GM12878 (cell line): ENCODE measurements around the gene CD40LG.

Experiments used
- CEBPB ChIP-seq, 2 experiments: fragments of 150-350 bp in 1 of 2; IDR thresholded peaks; 2 replicates each; pipeline ENCODE4 v1.6.1; 2012 to 2014; ENCODE audit warnings: low read depth in 2 of 2, low read length in 2 of 2, borderline replicate concordance in 1 of 2, inconsistent platforms in 1 of 2
- CEBPZ ChIP-seq: fragments of 150-350 bp; IDR thresholded peaks from 2 replicates; pipeline ENCODE4 v1.6.1; 2016; ENCODE audit warnings: low read depth, low read length
- CTCF ChIP-seq, 3 experiments: IDR thresholded peaks in 2 of 3; conservative IDR thresholded peaks in 1 of 3; 2 replicates each; pipeline ENCODE4 v1.5.1; 2011; ENCODE audit warnings: low read depth in 3 of 3, low read length in 3 of 3, mild to moderate bottlenecking in 3 of 3, control low read depth in 2 of 3, moderate library complexity in 2 of 3, inconsistent platforms in 1 of 3, mixed read lengths in 1 of 3; ENCODE audit not compliant: control insufficient read depth in 2 of 3, insufficient read depth in 1 of 3; ENCODE audit errors: extremely low read depth in 1 of 3
- ETV6 ChIP-seq, 2 experiments: fragments of 450-650 bp in 1 of 2; IDR thresholded peaks in 1 of 2; conservative IDR thresholded peaks in 1 of 2; 2 replicates each; pipeline ENCODE4 v1.6.1; 2014; ENCODE audit warnings: antibody characterized with exemption in 1 of 2, borderline replicate concordance in 1 of 2, low read depth in 1 of 2, mild to moderate bottlenecking in 1 of 2, moderate library complexity in 1 of 2
- GABPA ChIP-seq: IDR thresholded peaks from 2 replicates; pipeline ENCODE4 v1.6.1; 2014; ENCODE audit warnings: antibody characterized with exemption, low read depth, mild to moderate bottlenecking, inconsistent platforms
- NBN ChIP-seq: fragments of 450-650 bp; IDR thresholded peaks from 2 replicates; pipeline ENCODE4 v1.6.1; 2016
- POLR2A ChIP-seq: IDR thresholded peaks from 2 replicates; pipeline ENCODE4 v1.6.1; 2011; ENCODE audit warnings: low read depth, mild to moderate bottlenecking, low read length
- POLR2AphosphoS5 ChIP-seq: IDR thresholded peaks from 2 replicates; pipeline ENCODE4 v1.6.1; 2011; ENCODE audit warnings: mild to moderate bottlenecking, low read length, inconsistent platforms
- RFX5 ChIP-seq: IDR thresholded peaks from 2 replicates; pipeline ENCODE4 v1.6.1; 2011; ENCODE audit warnings: low read depth, low read length, improper control_type of control experiment
- YY1 ChIP-seq: IDR thresholded peaks from 2 replicates; pipeline ENCODE4 v1.6.1; 2011; ENCODE audit warnings: low read depth, mild to moderate bottlenecking, low read length
- TF ChIP-seq, protein P1 (sequence below): IDR thresholded peaks from 2 replicates; pipeline ENCODE4 v1.6.1; 2012; ENCODE audit warnings: low read length, inconsistent platforms
- TF ChIP-seq, protein P2 (sequence below): IDR thresholded peaks from 2 replicates; pipeline ENCODE4 v1.6.1; 2012; ENCODE audit warnings: low read depth, low read length, improper control_type of control experiment
- TF ChIP-seq, protein P3 (sequence below): IDR thresholded peaks from 2 replicates; pipeline ENCODE4 v1.6.1; 2011; ENCODE audit warnings: low read depth, low read length, improper control_type of control experiment, borderline replicate concordance
- TF ChIP-seq, protein P4 (sequence below): fragments of 450-650 bp; IDR thresholded peaks from 2 replicates; pipeline ENCODE4 v1.6.1; 2017; ENCODE audit warnings: mild to moderate bottlenecking

- TF ChIP-seq POLR2AphosphoS5 (no peak), ETV6 (conservative IDR thresholded peaks at IDR 0.05 in 1 of 2, IDR thresholded peaks at IDR 0.05 in 1 of 2; ENCODE audit: borderline replicate concordance in 1 of 2, low read depth in 1 of 2) (no peak), CEBPZ (no peak), RFX5 (no peak), CTCF (IDR thresholded peaks at IDR 0.05 in 2 of 3, conservative IDR thresholded peaks at IDR 0.05 in 1 of 3; ENCODE audit: control insufficient read depth in 2 of 3, extremely low read depth in 1 of 3, insufficient read depth in 1 of 3, low read depth in 3 of 3, low read length in 3 of 3) (no peak), NBN (no peak), GABPA (no peak), POLR2A (no peak), CEBPB (IDR thresholded peaks at IDR 0.05; ENCODE audit: borderline replicate concordance in 1 of 2, low read depth in 2 of 2, low read length in 2 of 2) (no peak), YY1 (no peak)
- TF ChIP-seq, protein P1, sequence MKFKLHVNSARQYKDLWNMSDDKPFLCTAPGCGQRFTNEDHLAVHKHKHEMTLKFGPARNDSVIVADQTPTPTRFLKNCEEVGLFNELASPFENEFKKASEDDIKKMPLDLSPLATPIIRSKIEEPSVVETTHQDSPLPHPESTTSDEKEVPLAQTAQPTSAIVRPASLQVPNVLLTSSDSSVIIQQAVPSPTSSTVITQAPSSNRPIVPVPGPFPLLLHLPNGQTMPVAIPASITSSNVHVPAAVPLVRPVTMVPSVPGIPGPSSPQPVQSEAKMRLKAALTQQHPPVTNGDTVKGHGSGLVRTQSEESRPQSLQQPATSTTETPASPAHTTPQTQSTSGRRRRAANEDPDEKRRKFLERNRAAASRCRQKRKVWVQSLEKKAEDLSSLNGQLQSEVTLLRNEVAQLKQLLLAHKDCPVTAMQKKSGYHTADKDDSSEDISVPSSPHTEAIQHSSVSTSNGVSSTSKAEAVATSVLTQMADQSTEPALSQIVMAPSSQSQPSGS = no peak
- TF ChIP-seq, protein P2, sequence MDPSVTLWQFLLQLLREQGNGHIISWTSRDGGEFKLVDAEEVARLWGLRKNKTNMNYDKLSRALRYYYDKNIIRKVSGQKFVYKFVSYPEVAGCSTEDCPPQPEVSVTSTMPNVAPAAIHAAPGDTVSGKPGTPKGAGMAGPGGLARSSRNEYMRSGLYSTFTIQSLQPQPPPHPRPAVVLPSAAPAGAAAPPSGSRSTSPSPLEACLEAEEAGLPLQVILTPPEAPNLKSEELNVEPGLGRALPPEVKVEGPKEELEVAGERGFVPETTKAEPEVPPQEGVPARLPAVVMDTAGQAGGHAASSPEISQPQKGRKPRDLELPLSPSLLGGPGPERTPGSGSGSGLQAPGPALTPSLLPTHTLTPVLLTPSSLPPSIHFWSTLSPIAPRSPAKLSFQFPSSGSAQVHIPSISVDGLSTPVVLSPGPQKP = no peak
- TF ChIP-seq, protein P3, sequence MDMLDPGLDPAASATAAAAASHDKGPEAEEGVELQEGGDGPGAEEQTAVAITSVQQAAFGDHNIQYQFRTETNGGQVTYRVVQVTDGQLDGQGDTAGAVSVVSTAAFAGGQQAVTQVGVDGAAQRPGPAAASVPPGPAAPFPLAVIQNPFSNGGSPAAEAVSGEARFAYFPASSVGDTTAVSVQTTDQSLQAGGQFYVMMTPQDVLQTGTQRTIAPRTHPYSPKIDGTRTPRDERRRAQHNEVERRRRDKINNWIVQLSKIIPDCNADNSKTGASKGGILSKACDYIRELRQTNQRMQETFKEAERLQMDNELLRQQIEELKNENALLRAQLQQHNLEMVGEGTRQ = no peak
- TF ChIP-seq, protein P4, sequence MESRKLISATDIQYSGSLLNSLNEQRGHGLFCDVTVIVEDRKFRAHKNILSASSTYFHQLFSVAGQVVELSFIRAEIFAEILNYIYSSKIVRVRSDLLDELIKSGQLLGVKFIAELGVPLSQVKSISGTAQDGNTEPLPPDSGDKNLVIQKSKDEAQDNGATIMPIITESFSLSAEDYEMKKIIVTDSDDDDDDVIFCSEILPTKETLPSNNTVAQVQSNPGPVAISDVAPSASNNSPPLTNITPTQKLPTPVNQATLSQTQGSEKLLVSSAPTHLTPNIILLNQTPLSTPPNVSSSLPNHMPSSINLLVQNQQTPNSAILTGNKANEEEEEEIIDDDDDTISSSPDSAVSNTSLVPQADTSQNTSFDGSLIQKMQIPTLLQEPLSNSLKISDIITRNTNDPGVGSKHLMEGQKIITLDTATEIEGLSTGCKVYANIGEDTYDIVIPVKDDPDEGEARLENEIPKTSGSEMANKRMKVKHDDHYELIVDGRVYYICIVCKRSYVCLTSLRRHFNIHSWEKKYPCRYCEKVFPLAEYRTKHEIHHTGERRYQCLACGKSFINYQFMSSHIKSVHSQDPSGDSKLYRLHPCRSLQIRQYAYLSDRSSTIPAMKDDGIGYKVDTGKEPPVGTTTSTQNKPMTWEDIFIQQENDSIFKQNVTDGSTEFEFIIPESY = no peak
Measured at GRCh38 chrX:136650811-136651210, 2.9 kb downstream of the CD40LG start.
